AG08395 (cell line): ENCODE measurements around the gene RNF26.

Experiments used
- DNase-seq: peaks from one replicate; pipeline ENCODE4 v3.0.0; 2012; ENCODE audit warnings: mixed read lengths, low spot score

The RNF26 gene

DNA sequence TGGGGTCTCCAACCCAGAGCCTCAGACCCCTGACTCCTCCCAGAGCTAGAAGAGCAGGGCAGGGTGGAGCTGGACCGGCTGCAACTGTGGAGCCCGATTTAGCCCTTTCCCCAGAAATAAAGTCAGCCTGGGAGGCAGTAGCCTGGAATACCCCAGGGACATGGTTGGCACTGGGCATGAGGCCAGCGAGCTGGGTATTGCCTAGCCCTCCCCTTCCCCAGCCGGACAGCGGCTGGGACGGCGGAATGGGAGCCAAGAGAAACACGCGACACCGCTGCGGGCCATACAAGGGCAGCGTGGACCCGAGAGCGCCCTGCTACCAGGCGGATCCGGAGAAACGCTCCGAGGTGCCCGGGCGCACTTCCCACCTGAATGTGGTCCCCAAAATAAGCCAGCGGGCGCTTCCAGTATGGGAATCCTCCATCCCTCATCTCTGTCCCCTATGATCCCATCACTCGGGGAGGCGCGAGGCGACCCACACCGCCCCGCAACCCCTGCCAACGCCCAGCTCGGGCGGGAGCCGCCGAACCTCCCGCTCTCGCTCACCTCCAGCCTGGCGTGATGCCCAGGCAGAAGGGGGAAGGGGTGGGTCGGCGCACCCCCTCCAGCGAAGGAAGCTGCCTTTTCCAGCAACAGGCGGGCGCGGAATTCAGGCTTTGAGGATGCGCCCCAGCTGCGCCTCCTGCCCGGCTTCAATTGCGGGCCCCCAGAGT, 18.2 kb upstream of the RNF26 start:
- no peak for DNase-seq

GRCh38 chr11:119316729-119317591, 17.4 kb upstream of the RNF26 start, which contains the start of gene MCAM:
MCAM (minus strand) TSS chr11:119317130; CDS start chr11:119317101, 29 bp downstream.
- DNase-seq, result peak; percentile 32

- no peak for DNase-seq
Measured at GRCh38 chr11:119317592-119318239, 16.6 kb upstream of the RNF26 start.

DNA sequence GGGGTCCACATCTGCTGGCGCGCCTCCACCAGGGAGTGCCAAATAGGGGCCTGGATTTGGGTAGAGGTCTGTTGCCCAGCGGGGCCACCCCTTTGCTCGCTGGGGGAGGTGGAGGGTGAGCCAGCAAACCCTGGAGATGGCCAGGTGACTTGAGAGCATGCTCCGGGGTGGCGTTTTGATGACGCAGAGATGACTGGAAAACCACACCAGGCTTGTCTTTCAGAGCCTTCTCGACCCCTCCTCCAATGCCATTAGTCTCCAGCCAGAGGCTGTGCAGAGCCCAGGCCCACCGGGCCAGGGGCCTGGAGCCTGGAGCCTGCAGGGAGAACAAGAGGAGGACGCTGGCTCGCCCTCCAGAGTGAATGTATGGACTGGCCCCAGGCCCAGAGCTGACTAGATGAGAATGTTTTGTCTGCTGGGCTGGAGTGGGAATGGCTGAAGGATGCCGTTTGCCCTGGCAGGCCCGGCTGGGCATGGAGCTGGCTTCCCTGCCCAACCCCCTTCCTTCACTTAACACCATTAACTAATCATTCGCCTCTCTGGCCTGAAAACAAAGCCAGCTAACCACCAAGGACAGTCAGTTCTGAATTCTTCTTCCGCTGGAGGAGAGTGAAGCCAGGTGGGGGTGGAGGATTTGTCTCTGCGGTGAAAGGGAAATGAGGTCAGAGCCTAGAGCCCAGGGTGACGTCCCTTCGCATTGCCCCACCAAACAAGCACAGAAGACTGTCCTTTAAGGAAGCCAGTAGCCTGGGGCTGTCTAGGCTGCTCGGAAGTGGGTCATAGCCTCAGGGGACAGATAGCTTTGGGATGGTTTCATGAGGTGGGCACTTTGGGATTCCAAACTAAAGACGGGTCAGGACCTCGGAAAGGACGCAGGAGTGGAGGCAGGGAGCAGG, 15.8 kb upstream of the RNF26 start:
- DNase-seq, result peak; percentile 10

GRCh38 chr11:119319136-119319699, 15.1 kb upstream of the RNF26 start:
- DNase-seq, result no peak

DNA sequence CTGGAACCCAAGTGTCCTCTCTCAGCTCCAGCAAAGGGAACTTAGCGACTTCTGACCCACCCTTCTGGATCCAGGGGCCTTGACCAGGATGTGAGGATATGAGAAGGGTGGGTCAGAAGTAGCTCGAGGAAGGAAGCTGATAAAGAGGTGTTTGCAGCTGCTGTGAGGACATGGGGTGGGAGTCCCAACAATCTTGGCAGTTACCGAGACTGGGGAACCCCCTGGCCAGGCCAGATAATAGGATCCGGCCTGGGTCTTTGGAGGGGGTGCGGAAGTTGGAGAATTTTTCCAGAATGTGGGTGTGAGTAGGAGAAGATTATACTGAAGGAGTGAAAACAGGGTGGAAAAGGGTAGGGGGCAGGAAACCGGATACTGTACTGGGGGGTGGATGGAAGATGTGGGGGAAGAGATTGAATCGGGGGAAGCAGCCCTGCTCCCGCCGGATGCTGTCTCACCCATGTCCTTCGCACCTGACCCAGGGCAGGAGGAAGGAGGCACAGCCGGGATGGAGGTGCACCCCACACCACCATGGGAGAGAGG, 14.6 kb upstream of the RNF26 start:
- DNase-seq, result no peak

DNA sequence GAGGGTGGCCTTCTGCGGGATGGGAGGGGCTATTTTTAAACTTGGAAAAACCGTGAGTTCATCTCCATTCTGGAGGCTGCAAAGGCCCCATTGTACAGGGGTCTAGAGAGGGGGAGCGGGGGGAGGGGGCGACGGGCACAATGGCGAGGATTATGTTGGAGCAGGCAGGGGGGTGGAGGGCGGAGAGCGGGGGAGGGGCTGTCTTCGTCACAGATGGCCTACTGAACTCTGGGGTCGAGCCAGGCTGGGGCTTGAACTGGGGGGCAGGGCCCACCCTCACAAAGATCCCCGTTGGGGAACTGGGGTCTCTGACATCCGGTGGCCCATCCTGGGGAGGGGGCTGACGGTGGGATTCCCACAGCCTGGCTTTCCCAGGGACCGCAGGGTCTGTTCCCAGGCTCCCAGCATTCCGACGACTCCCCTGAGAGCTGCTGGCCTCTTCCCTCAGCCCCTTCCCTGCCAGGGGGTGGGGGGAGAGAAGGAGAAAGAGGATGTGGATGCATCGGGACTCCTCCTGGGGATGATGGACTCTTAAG, 14.0 kb upstream of the RNF26 start:
- no peak for DNase-seq

- peak; percentile 67 for DNase-seq
Measured at GRCh38 chr11:119320776-119321524, 13.4 kb upstream of the RNF26 start.

DNA sequence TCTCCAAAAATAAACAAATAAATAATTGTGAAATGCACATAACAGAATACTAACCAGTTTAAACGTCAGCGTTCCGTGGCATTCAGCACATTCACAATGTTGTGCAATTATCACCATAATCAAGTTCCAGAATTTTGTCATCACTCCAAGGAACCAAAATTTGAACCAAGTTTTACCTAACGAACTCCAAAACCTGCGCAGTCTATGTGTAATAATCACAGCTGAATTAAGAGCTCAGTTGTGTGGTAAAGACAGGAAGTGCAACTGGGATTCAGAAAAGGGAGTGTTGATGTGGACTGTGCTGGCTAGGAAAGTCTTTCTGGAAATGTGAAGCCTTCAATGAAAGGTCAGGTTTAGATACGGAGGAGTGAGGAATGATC, 12.0 kb upstream of the RNF26 start:
- no peak for DNase-seq

DNA sequence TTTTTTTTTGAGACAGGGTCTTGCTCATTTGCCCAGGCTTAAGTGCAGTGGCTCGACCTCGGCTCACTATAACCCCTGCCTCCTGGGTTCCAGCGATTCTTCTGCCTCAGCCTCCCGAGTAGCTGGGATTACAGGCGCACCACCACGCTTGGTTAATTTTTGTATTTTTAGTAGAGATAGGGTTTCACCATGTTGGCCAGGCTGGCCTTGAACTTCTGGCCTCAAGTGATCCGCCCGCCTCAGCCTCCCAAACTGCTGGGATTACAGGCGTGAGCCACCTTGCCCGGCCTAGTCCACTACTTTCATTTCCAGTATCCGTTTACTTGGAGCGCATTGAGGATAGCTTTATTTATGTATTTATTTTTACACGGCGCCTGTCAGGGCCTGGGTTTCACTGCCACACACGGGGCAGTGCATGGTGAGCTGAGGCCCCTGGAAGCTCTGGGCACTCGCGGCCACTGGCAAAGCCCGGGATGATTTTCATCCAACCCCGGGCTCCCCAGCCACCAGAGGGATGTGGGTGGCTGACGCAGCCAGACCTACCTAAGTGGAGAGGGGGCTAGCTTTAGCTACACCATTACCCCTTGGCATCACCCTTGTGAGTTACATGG, 11.3 kb upstream of the RNF26 start:
- no peak for DNase-seq

- DNase-seq, result peak; percentile 79
Measured at GRCh38 chr11:119323532-119324033, 10.7 kb upstream of the RNF26 start.

DNA sequence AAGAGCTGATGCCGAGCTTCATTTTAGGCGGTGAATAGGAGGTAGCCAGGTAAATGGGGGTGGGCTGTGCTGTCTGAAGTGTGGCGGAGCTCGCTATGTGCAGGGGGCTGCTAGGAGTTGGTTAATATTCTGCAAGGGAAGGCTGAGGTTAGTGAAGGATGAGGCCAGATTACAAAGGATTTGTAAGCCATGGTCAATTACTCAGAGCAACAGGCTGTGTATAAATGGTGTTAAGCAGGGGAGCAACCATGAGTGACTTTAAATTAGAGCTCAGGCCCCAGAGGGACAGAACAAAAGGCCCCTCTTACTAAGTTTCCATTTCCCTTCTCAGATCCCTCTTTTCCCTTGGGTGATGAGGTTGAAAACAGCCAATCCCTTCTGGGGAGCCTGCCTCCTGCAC, 10.1 kb upstream of the RNF26 start:
- no peak for DNase-seq

- no peak for DNase-seq
Measured at GRCh38 chr11:119329320-119329719, 5.0 kb upstream of the RNF26 start.

DNA sequence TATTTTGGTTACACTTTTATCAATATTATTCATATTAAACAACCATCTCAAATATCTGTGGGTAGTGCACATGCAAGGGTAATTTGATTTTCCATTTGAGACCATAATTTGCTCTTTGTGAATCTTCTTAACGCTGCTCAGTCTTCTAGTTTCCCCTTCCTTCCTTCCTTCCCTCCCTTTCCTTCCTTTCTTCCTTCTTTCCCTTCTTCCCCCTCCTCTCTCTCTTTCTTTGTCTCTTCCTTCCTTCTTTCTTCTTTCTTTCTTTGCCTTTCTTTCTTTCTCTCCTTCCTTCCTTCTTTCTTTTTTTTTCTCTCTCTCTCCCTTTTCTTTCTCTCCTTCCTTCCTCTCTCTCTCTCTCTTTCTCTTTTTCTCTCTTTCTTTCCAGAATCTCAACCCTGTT, 4.1 kb upstream of the RNF26 start:
- no peak for DNase-seq

GRCh38 chr11:119332111-119332765, 2.1 kb upstream of the RNF26 start:
- no peak for DNase-seq

DNA sequence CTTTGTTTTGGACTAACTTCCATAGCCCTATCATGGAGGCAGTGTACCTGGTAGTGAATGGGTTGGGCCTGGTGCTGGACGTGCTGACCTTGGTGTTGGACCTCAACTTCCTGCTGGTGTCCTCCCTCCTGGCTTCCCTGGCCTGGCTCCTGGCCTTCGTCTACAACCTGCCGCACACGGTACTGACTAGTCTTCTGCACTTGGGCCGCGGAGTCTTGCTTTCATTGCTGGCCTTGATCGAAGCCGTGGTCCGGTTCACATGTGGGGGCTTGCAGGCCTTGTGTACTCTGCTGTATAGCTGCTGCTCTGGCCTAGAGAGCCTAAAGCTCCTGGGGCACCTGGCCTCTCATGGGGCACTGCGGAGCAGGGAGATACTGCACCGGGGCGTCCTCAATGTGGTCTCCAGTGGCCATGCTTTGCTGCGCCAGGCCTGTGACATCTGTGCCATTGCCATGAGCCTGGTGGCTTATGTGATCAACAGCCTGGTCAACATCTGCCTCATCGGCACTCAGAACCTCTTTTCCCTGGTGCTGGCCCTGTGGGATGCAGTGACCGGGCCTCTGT, 846 bp downstream of the RNF26 start:
- DNase-seq, result no peak

DNA sequence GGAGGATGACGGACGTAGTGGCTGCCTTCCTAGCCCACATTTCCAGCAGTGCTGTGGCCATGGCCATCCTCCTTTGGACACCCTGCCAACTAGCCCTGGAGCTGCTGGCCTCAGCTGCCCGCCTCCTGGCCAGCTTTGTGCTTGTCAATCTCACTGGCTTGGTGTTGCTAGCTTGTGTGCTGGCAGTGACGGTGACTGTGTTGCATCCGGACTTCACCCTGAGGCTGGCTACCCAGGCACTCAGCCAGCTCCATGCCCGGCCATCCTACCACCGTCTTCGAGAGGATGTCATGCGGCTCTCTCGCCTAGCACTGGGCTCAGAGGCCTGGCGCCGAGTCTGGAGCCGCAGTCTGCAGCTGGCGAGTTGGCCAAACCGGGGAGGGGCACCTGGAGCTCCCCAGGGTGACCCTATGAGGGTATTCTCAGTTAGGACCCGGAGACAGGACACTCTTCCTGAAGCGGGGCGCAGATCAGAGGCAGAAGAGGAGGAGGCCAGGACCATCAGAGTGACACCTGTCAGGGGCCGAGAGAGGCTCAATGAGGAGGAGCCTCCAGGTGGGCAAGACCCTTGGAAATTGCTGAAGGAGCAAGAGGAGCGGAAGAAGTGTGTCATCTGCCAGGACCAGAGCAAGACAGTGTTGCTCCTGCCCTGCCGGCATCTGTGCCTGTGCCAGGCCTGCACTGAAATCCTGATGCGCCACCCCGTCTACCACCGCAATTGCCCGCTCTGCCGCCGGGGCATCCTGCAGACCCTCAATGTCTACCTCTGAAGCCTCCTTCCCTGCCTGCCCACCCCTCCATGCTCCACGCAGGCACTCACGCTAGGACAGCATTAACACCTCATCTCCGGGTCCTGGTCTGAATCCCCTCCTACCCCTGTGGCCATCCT, 1.6 kb downstream of the RNF26 start:
- DNase-seq, result no peak
